Measurements from ENCODE around the gene RMRP.
"Not testable (repeated sequence)": the region's sequence is repeated elsewhere in the genome, so short reads cannot be mapped to it uniquely, and the experiment has no call there.

Gene RMRP

DNA sequence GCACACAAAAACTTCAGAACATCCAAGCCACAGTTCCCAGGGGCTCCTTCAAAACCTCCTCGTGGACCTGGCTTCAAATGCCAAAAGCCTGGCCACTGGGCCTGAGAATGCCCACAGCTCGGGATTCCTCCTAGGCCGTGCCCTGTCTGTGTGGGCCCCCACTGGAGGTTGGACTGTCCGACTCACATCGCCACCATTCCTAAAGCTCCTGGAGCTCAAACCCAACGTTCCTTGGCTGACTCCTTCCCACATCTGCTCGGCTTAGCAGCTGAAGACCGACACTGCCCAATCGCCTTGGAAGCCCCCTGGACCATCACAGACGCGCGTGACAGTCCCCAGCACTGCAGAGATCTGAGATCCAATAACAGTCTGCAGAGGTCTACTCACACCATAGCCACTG lies 14.8 kb downstream of the RMRP start:
- TF ChIP-seq, protein P1, sequence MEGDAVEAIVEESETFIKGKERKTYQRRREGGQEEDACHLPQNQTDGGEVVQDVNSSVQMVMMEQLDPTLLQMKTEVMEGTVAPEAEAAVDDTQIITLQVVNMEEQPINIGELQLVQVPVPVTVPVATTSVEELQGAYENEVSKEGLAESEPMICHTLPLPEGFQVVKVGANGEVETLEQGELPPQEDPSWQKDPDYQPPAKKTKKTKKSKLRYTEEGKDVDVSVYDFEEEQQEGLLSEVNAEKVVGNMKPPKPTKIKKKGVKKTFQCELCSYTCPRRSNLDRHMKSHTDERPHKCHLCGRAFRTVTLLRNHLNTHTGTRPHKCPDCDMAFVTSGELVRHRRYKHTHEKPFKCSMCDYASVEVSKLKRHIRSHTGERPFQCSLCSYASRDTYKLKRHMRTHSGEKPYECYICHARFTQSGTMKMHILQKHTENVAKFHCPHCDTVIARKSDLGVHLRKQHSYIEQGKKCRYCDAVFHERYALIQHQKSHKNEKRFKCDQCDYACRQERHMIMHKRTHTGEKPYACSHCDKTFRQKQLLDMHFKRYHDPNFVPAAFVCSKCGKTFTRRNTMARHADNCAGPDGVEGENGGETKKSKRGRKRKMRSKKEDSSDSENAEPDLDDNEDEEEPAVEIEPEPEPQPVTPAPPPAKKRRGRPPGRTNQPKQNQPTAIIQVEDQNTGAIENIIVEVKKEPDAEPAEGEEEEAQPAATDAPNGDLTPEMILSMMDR (IDR thresholded peaks at IDR 0.05; ENCODE audit: insufficient read depth, low read length, poor library complexity, severe bottlenecking) = no peak
- DNase-seq (ENCODE audit: extremely low read depth, insufficient read length) = no peak
- no peak overlapping the region for H3K4me3 ChIP-seq (replicated peaks; ENCODE audit: low read depth, low read length)
- no peaks in the 10 kb centered on the region; the same call in 1 of the 2 replicates for H3K36me3 ChIP-seq (ENCODE audit: control insufficient read depth, insufficient read depth, low read length)
- no peaks in the 10 kb centered on the region for H3K27me3 ChIP-seq (replicated peaks; ENCODE audit: control insufficient read depth, insufficient read depth, low read length)

DNA sequence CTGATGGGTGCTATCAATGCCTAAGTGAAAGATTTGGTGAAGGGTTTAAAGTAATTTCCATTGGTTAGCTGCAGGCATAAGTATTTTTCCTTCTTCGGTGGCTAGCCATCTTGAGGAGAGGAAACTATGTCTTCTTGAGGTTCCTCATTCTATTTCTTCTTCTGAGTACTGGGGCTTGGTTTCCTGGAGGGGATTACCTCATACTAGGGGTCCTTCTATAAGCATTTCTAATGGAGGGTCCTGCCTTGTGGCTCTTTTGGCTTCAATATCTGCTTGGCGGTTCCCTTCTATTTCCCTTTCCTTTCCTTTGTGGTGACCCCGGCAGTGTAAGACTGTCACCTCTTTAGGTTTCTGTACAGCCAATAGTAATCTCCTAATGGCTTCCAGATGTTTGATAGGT lies 16.3 kb downstream of the RMRP start:
- H3K4me3 ChIP-seq (replicated peaks; ENCODE audit: low read depth, low read length); DNase-seq (ENCODE audit: extremely low read depth, insufficient read length); H3K36me3 ChIP-seq (ENCODE audit: control insufficient read depth, insufficient read depth, low read length); H3K27me3 ChIP-seq (replicated peaks; ENCODE audit: control insufficient read depth, insufficient read depth, low read length): not testable (repeated sequence)

DNA sequence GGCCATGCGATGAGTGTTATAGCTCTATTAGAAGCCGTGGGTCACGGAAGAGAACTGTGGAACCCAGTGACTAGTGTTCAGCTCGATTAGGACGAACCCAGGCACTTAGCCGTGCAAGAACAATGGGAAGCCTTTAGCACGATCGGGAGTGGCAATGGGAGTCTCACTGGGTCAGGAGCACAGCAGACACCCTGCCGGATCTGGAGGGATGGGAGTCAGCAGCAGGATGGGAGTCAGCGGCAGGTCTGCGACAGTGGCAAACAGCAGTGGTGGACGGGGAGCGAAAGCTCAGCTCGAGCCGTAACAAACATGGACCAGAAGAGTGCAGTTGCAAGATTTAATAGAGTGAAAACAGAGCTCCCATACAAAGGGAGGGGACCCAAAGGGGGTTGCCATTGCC lies 17.4 kb downstream of the RMRP start:
- not testable (repeated sequence) for H3K27me3 ChIP-seq (replicated peaks; ENCODE audit: control insufficient read depth, insufficient read depth, low read length); DNase-seq (ENCODE audit: extremely low read depth, insufficient read length); H3K4me3 ChIP-seq (replicated peaks; ENCODE audit: low read depth, low read length); H3K36me3 ChIP-seq (ENCODE audit: control insufficient read depth, insufficient read depth, low read length)

DNA sequence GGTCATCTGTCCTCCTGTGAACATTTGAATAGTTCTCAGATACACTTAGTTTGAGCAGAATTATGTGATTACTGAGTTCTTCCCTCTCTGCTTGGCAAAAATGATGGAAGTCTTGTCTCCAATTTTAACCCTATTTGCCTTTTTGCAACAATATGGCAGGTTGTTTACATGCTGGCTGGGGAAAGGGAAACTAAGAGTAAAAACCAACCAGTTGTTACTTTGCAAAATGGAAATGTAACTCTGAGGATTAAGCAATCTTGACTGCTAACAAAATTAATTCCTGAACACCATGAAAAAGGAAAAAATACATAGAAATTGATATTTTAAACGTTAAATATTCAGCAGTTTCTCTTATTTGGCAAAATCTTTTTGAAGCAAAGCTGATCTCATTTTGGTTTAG lies 18.2 kb downstream of the RMRP start:
- Histone ChIP-seq H3K36me3 (ENCODE audit: control insufficient read depth, insufficient read depth, low read length) (no peaks in the 10 kb centered on the region; the same call in 1 of the 2 replicates), H3K27me3 (replicated peaks; ENCODE audit: control insufficient read depth, insufficient read depth, low read length) (no peaks in the 10 kb centered on the region), H3K4me3 (replicated peaks; ENCODE audit: low read depth, low read length) (no peak overlapping the region)
- TF ChIP-seq, protein P1 (IDR thresholded peaks at IDR 0.05; ENCODE audit: insufficient read depth, low read length, poor library complexity, severe bottlenecking) = no peak
- no peak for DNase-seq (ENCODE audit: extremely low read depth, insufficient read length)

DNA sequence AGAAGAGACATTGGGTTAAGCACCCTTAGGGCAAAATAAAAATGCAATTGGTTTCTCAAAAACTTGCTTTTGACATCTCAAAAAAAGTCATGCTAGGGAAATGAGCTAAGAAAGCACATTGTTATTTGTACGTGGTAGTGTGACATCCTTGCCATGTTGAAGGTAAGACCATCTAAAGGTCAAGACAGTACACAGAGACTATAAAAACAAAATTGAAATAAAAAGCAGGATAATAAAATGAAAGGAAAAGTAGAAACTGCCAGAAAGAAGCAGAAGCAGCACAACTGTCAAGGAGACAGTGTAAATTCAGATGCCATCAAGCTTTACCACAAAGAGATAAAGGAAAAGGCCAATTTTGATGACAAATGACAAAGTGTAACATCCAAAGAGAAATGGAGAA lies 18.6 kb downstream of the RMRP start:
- H3K36me3 ChIP-seq (ENCODE audit: control insufficient read depth, insufficient read depth, low read length); H3K27me3 ChIP-seq (replicated peaks; ENCODE audit: control insufficient read depth, insufficient read depth, low read length); DNase-seq (ENCODE audit: extremely low read depth, insufficient read length); H3K4me3 ChIP-seq (replicated peaks; ENCODE audit: low read depth, low read length): not testable (repeated sequence)

DNA sequence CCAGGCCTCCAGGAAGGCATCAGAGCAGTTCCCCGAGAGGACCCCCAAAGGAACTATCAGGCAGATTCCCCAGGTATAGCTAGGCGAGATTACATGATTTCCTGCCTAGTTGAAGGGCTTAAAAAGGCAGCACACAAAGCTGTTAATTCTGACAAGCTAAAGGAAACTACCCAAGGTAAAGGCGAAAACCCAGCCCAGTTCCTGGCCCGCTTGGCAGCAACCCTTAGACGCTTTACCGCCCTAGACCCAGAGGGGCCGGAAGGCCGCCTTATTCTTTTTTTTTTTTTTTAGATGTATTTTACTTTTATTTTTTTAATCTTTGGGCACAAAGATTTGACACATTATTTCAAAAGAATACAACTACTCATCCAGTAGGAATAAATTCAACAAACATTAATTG lies 19.1 kb downstream of the RMRP start:
- not testable (repeated sequence) for H3K4me3 ChIP-seq (replicated peaks; ENCODE audit: low read depth, low read length); DNase-seq (ENCODE audit: extremely low read depth, insufficient read length); H3K27me3 ChIP-seq (replicated peaks; ENCODE audit: control insufficient read depth, insufficient read depth, low read length); H3K36me3 ChIP-seq (ENCODE audit: control insufficient read depth, insufficient read depth, low read length)

DNA sequence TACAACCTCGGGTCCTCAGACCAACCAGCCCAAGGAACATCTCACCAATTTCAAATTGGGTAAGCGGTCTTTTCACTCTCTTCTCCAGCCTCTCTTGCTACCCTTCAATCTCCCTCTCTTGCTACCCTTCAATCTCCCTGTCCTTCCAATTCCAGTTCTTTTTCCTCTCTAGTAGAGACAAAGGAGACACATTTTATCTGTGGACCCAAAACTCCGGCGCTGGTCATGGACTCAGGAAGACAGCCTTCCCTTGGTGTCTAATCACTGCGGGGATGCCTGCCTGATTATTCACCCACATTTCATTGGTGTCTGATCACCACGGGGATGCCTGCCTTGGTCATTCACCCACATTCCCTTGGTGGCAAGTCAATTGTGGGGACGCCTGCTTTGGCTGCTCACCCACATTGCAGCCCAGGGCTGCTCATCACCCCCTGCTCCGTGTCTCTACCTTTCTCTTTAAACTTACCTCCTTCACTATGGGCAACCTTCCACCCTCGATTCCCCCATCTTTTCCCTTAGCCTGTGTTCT lies 20.3 kb downstream of the RMRP start:
- DNase-seq (ENCODE audit: extremely low read depth, insufficient read length) = not testable (repeated sequence)

DNA sequence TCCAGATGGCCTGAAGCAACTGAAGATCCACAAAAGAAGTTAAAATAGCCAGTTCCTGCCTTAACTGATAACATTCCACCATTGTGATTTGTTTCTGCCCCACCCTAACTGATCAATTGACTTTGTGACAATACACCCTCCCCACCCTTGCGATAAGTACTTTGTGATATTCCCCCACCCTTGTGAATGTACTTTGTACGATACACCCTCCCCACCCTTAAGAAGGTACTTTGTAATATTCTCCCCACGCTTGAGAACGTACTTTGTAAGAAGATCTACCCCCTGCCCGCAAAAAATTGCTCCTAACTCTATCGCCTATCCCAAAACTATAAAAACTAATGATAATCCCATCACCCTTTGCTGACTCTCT lies 21.0 kb downstream of the RMRP start:
- H3K4me3 ChIP-seq (replicated peaks; ENCODE audit: low read depth, low read length); H3K36me3 ChIP-seq (ENCODE audit: control insufficient read depth, insufficient read depth, low read length); H3K27me3 ChIP-seq (replicated peaks; ENCODE audit: control insufficient read depth, insufficient read depth, low read length); DNase-seq (ENCODE audit: extremely low read depth, insufficient read length): not testable (repeated sequence)

More for the DNA sequence above, 20.3 kb downstream of the RMRP start:
- not testable (repeated sequence) for H3K36me3 ChIP-seq (ENCODE audit: control insufficient read depth, insufficient read depth, low read length); H3K4me3 ChIP-seq (replicated peaks; ENCODE audit: low read depth, low read length); H3K27me3 ChIP-seq (replicated peaks; ENCODE audit: control insufficient read depth, insufficient read depth, low read length)

DNA sequence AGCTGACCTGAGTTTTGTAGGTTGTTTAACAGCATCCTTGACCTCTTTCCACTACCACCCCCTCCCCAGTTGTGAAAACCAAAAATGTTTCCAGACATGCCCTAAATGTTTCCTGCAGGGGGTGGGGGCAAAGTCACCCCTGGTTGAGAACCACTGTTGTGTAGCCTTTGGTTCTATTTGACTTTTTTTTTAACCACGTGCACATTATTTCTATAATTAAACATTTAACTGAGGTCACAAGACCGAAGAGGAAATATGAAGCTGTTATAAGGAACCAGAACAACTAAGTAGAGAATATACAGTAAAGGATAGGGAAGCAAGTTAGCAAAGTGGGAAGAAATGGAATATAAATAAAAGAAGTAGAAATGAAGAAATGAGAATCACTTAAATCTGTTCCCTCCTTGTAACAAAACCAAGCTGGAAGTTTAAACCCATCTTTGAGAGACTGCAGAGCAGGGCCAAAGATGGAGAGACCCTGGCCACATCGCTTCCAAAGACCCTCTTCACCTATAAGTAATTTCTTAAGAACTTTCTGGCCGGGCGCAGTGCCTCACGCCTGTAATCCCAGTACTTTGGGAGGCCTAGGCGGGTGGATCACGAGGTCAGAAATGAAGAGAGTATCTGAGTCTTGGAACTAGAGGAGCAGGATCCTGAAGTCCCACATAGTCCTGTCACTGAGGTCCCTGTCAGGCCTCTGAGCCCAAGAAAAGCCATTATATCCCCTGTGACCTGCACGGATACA lies 21.5 kb downstream of the RMRP start:
- H3K4me3 ChIP-seq (replicated peaks; ENCODE audit: low read depth, low read length) = no peak overlapping the region
- no peaks in the 10 kb centered on the region for H3K27me3 ChIP-seq (replicated peaks; ENCODE audit: control insufficient read depth, insufficient read depth, low read length)
- TF ChIP-seq, protein P1 (IDR thresholded peaks at IDR 0.05; ENCODE audit: insufficient read depth, low read length, poor library complexity, severe bottlenecking) = no peak
- DNase-seq (ENCODE audit: extremely low read depth, insufficient read length) = no peak
- no peaks in the 10 kb centered on the region for H3K36me3 ChIP-seq (ENCODE audit: control insufficient read depth, insufficient read depth, low read length)
